Spleen (tissue), 11 donors: ENCODE data around the gene PRG3. TPM values are rescaled to one million over a fixed set of nuclear protein-coding genes. Genes with fewer than 3 reads are reported as not detected.
A peak's percentile ranks its signal among the peaks of the same experiment; 100 is the strongest.

Experiments used
- DNase-seq: peaks from one replicate; pipeline ENCODE4 v3.0.0-alpha.2; 2020
- H3K27ac ChIP-seq, 8 donors: fragments of 200-600 bp; sonication (generic) in 7 of 8; 1 replicate in 4 of 8; 2 replicates in 4 of 8; pipeline versions ENCODE4 v1.5.0 to v1.8.0; 2016 to 2021; ENCODE audit warnings: inconsistent platforms in 4 of 8, mild to moderate bottlenecking in 4 of 8, moderate library complexity in 1 of 8
- H3K27me3 ChIP-seq, 7 donors: fragments of 200-600 bp; sonication (generic) in 6 of 7; replicated peaks in 1 of 7; 1 replicate in 4 of 7; 2 replicates in 3 of 7; pipeline versions ENCODE4 v1.5.0 to v1.8.0; 2016 to 2021; ENCODE audit warnings: inconsistent platforms in 3 of 7, mild to moderate bottlenecking in 1 of 7
- H3K36me3 ChIP-seq, 6 donors: fragments of 200-600 bp; sonication (generic) in 5 of 6; 1 replicate in 4 of 6; 2 replicates in 2 of 6; pipeline versions ENCODE4 v1.5.0 to v1.8.0; 2016 to 2021; ENCODE audit warnings: inconsistent platforms in 2 of 6
- H3K4me1 ChIP-seq, 6 donors: fragments of 200-600 bp; sonication (generic) in 5 of 6; 1 replicate in 3 of 6; 2 replicates in 3 of 6; pipeline versions ENCODE4 v1.5.0 to v1.8.0; 2016 to 2021; ENCODE audit warnings: inconsistent platforms in 3 of 6
- H3K4me3 ChIP-seq, 8 donors: fragments of 200-600 bp; sonication (generic) in 7 of 8; 1 replicate in 4 of 8; 2 replicates in 4 of 8; pipeline versions ENCODE4 v1.5.0 to v1.8.0; 2016 to 2021; ENCODE audit warnings: inconsistent platforms in 4 of 8, mild to moderate bottlenecking in 4 of 8, moderate library complexity in 2 of 8
- H3K9me3 ChIP-seq, 8 donors: fragments of 200-600 bp; sonication (generic) in 7 of 8; 1 replicate in 4 of 8; 2 replicates in 4 of 8; pipeline versions ENCODE4 v1.5.0 to v1.8.0; 2016 to 2021; ENCODE audit warnings: inconsistent platforms in 4 of 8
- POLR2A ChIP-seq, 3 donors: fragments of 450-650 bp; IDR thresholded peaks; one replicate each; pipeline ENCODE4 v1.5.1; 2017; ENCODE audit warnings: antibody characterized with exemption in 3 of 3, mild to moderate bottlenecking in 1 of 3
- POLR2AphosphoS5 ChIP-seq, 3 donors: sonication (generic); formaldehyde crosslinking; IDR thresholded peaks; one replicate each; pipeline ENCODE4 v1.5.1; 2017; ENCODE audit warnings: antibody characterized with exemption in 3 of 3
- WGBS, 5 donors: extraction: QIAGEN DNeasy Blood & Tissue Kit in 3 of 5; methylation state at CpG; one replicate each; pipeline versions ENCODE4 v1.1.5 to v1.1.7; 2013 to 2018; 5-methylcytosine and 5-hydroxymethylcytosine counted together
- intact Hi-C: fragments of 100-400 bp; cut with DNase I; formaldehyde crosslinking; loops from one replicate; pipeline ENCODE4 v1.15.0; 2023; ENCODE audit warnings: low total_unique reads
- polyA plus RNA-seq, 3 donors: library from polyadenylated mRNA; stranded (reverse); fragments of 200-250 nt; gene quantifications; one replicate each; pipeline ENCODE4 v1.2.1, GENCODE V29; 2013
- total RNA-seq, 7 donors: library from RNA; depleted of rRNA in 3 of 7; stranded (reverse); fragments of >200 nt in 3 of 7; fragmentation: NEBNext Ultra II Directional in 4 of 7; extraction: Animal tissue kit (Norgen Biotek cat#: 25700) in 4 of 7; gene quantifications; one replicate each; pipeline versions ENCODE4 v1.1.0 to v1.2.1, GENCODE V29; 2016 to 2021
- TF ChIP-seq, protein P1 (sequence below), 11 experiments: fragments of 200-600 bp in 7 of 11; fragments of 450-650 bp in 4 of 11; sonication (generic) in 4 of 11; IDR thresholded peaks in 8 of 11; conservative IDR thresholded peaks in 3 of 11; 1 replicate in 7 of 11; 2 replicates in 4 of 11; pipeline versions ENCODE4 v1.4.0 to v1.8.0; 2016 to 2021; ENCODE audit warnings: antibody characterized with exemption in 11 of 11, inconsistent platforms in 4 of 11, mild to moderate bottlenecking in 1 of 11
- donor health status: healthy with polysubstance abuse.
- donor health status: DM: no; HTN: no; CAD: no; lungs with moderate emphysema.
- donor health status: DM: no; HTN: no; CAD: no.
- donor health status: Bipolar disorder and iron deficiency.
- donor health status: healthy.
- donor health status: DM: no; HTN: no; CAD: no.
- donor health status: DM: yes; HTN: yes; CAD: no.

Gene PRG3
- total and polyA plus RNA-seq, 10 donors: 0.36 to 5.1 (median 1.1) TPM; not detected in 1

DNA sequence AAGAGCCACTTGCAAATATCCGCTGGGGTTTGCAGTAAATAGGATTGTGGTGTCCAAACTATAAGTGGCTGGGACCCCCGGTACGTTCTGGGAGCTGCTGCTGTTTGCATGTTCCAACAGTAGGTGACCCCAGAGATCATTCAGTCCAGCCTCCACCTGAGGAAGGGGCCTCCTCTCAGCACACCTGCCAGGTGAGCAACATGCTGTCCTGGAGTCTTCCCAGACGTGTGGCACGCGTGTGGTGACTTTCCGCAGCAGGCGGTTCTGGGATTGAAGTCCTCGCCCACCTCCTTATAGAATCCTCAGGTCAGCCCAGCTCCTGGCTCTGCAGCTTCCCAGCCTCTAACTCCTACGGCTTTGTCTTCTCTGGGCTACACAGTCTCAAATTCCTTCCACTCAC, 36.1 kb downstream of the PRG3 start:
- 89 to 93% (median 93%) methylated on average over 10 of the region's 10 CpGs for WGBS, 5 donors
- Histone ChIP-seq H3K27me3 (no peaks in the 10 kb centered on the region), H3K9me3 (no peaks in the 10 kb centered on the region), H3K36me3 (no peaks in the 10 kb centered on the region), H3K27ac (no peak overlapping the region), H3K4me3 (no peak overlapping the region), H3K4me1 (peaks cover 0 to 12% (median 7%) of the 10 kb centered on the region in 6 donors)
- no peak for TF ChIP-seq POLR2AphosphoS5 (IDR thresholded peaks at IDR 0.05)
- no peak for TF ChIP-seq POLR2A (IDR thresholded peaks at IDR 0.05)
- TF ChIP-seq, protein P1, sequence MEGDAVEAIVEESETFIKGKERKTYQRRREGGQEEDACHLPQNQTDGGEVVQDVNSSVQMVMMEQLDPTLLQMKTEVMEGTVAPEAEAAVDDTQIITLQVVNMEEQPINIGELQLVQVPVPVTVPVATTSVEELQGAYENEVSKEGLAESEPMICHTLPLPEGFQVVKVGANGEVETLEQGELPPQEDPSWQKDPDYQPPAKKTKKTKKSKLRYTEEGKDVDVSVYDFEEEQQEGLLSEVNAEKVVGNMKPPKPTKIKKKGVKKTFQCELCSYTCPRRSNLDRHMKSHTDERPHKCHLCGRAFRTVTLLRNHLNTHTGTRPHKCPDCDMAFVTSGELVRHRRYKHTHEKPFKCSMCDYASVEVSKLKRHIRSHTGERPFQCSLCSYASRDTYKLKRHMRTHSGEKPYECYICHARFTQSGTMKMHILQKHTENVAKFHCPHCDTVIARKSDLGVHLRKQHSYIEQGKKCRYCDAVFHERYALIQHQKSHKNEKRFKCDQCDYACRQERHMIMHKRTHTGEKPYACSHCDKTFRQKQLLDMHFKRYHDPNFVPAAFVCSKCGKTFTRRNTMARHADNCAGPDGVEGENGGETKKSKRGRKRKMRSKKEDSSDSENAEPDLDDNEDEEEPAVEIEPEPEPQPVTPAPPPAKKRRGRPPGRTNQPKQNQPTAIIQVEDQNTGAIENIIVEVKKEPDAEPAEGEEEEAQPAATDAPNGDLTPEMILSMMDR (IDR thresholded peaks at IDR 0.05 in 8 of 11, conservative IDR thresholded peaks at IDR 0.05 in 3 of 11): no peak
- intact Hi-C loops: loop anchor here (10.0 kb wide), 1 partner anchor 300 kb away; the partner anchor contains the start of gene YPEL4
- peak; percentile 69 for DNase-seq

DNA sequence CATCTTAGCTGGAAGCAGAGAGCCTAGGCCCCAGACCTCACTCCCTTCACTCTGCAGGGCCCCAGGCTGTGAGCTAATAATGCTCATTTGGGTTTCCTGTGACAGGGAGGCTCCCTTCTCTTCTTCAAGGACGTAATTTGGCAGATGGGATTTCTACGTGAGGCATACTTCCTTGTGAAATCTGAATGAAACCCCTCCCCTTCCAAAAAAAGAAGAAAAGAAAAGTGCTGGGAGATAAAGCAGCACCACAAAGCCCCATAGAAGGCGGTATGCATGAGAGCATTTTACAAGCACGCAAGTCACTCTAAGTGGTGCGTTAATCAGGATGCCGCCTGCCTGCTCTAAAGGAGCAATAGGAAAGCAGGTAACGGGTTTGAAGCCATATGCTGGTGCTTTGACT, 37.1 kb downstream of the PRG3 start:
- no peaks in the 10 kb centered on the region for H3K9me3 ChIP-seq
- H3K27ac ChIP-seq: no peak overlapping the region
- 60 to 79% (median 68%) methylated on average over 7 of the region's 7 CpGs for WGBS, 5 donors
- intact Hi-C loops: loop anchor here (10.0 kb wide), 1 partner anchor 301 kb away; the partner anchor contains the start of gene YPEL4
- H3K4me1 ChIP-seq: peaks cover 0 to 8% (median 5%) of the 10 kb centered on the region in 6 donors
- DNase-seq: no peak
- TF ChIP-seq POLR2AphosphoS5 (IDR thresholded peaks at IDR 0.05) (no peak), POLR2A (IDR thresholded peaks at IDR 0.05) (no peak)
- TF ChIP-seq, protein P1 (IDR thresholded peaks at IDR 0.05 in 8 of 11, conservative IDR thresholded peaks at IDR 0.05 in 3 of 11): no peak
- no peak overlapping the region for H3K4me3 ChIP-seq
- H3K36me3 ChIP-seq: no peaks in the 10 kb centered on the region
- H3K27me3 ChIP-seq: no peaks in the 10 kb centered on the region

DNA sequence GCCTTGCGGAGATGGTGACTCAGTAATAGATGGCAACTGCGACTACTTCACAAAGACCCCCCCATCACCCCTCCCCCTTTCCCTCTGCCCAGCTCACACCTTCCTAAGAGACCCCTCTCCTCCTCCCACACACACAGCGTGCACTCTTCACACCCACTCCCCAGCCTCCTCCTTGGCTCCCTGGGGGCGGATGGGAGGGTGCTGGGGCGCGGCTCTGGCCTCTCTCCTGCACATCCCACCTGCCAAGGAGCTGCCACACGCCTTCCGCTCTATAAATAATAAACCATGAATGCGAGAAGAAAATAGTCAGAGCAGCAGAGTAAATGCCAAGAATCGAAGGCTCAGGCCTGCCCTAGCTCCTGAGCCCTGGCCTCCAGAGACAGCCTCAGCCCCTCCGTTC, 38.2 kb downstream of the PRG3 start:
- TF ChIP-seq, protein P1 (IDR thresholded peaks at IDR 0.05 in 8 of 11, conservative IDR thresholded peaks at IDR 0.05 in 3 of 11): no peak
- TF ChIP-seq POLR2AphosphoS5 (IDR thresholded peaks at IDR 0.05) (no peak), POLR2A (IDR thresholded peaks at IDR 0.05) (no peak)
- H3K27me3 ChIP-seq: no peaks in the 10 kb centered on the region
- H3K4me1 ChIP-seq: peaks cover 0 to 8% (median 5%) of the 10 kb centered on the region in 6 donors
- DNase-seq: peak; percentile 64
- intact Hi-C loops: loop anchor here (10.0 kb wide), 1 partner anchor 302 kb away; the partner anchor contains the start of gene YPEL4
- whole genome bisulfite sequencing, 5 donors: 89 to 94% (median 92%) methylated on average over 11 of the region's 11 CpGs
- H3K36me3 ChIP-seq: no peaks in the 10 kb centered on the region
- no peak overlapping the region for H3K4me3 ChIP-seq
- no peaks in the 10 kb centered on the region for H3K9me3 ChIP-seq
- no peak overlapping the region for H3K27ac ChIP-seq

DNA sequence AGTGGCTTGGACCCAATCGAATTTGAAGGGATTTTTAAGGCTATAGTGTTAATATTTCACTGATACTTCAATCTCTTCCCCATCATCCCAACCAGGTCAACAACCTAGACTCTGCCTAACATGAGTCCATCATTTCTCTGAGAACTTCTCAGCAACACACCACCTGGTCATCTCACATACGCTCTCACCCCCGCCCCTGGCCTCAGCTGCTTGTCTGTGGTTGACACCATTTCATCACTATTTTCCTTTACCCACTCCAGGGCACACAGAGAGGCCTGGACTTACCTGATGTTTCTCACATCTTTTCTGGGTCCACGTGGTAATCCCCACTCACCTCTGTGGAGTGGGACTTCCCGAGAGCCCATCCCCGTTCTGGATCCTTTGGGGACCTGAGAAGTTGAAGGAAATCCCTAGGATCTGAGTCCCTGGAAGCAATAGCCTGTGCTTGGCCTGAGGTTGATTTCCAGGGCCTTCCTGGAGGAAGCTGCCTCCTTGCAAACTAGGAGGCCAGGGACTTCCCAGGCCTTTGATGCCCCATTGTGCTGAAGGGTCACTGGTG, 39.6 kb downstream of the PRG3 start:
- 68 to 82% (median 69%) methylated on average over 6 of the region's 6 CpGs for WGBS, 5 donors

More for the DNA sequence above, 39.6 kb downstream of the PRG3 start:
- H3K4me1 ChIP-seq: peaks cover 0 to 13% (median 9%) of the 10 kb centered on the region in 6 donors
- TF ChIP-seq, protein P1 (IDR thresholded peaks at IDR 0.05 in 8 of 11, conservative IDR thresholded peaks at IDR 0.05 in 3 of 11): no peak
- no peak for TF ChIP-seq POLR2AphosphoS5 (IDR thresholded peaks at IDR 0.05)
- no peak for TF ChIP-seq POLR2A (IDR thresholded peaks at IDR 0.05)
- H3K27ac ChIP-seq: no peak overlapping the region
- no peaks in the 10 kb centered on the region for H3K9me3 ChIP-seq
- no peaks in the 10 kb centered on the region for H3K36me3 ChIP-seq
- no peaks in the 10 kb centered on the region for H3K27me3 ChIP-seq
- peak; percentile 47 for DNase-seq
- no peak overlapping the region for H3K4me3 ChIP-seq
- intact Hi-C loops: loop anchor here (10.0 kb wide), 1 partner anchor 303 kb away; the partner anchor contains the start of gene YPEL4
